HepG2 (cell line): ENCODE measurements around the gene IGF2. TPM values are rescaled to one million over a fixed set of nuclear protein-coding genes. Genes with fewer than 3 reads are reported as not detected.
A peak's percentile ranks its signal among the peaks of the same experiment; 100 is the strongest.

Experiments
- ISL2 ChIP-seq: sonication (generic); formaldehyde crosslinking; IDR thresholded peaks from 2 replicates; pipeline ENCODE4 v1.5.0; 2020; ENCODE audit warnings: missing genetic modification reagents
- KDM6A ChIP-seq: IDR thresholded peaks from 2 replicates; pipeline ENCODE4 v1.6.1; 2016; ENCODE audit warnings: low read depth
- KMT2A ChIP-seq: sonication (generic); formaldehyde crosslinking; IDR thresholded peaks from 2 replicates; pipeline ENCODE4 v1.4.0; 2020; ENCODE audit warnings: missing genetic modification reagents
- PTBP1 ChIP-seq: fragments of 200-400 bp; formaldehyde crosslinking; IDR thresholded peaks from 2 replicates; pipeline ENCODE4 v1.6.1; 2018; ENCODE audit warnings: low read length, low read depth; ENCODE audit not compliant: poor library complexity, severe bottlenecking
- SMAD3 ChIP-seq: sonication (generic); formaldehyde crosslinking; IDR thresholded peaks from 2 replicates; pipeline ENCODE4 v1.4.0; 2020; ENCODE audit warnings: missing genetic modification reagents
- SOX5 ChIP-seq: IDR thresholded peaks from 2 replicates; pipeline ENCODE4 v1.6.1; 2016; ENCODE audit warnings: borderline replicate concordance
- WIZ ChIP-seq: sonication (generic); formaldehyde crosslinking; IDR thresholded peaks from 2 replicates; pipeline ENCODE4 v1.5.1; 2020; ENCODE audit warnings: mild to moderate bottlenecking, missing genetic modification reagents
- ZEB1 ChIP-seq: IDR thresholded peaks from 2 replicates; pipeline ENCODE4 v1.6.1; 2012; ENCODE audit warnings: mild to moderate bottlenecking, low read depth, inconsistent platforms; ENCODE audit not compliant: insufficient replicate concordance
- ZNF550 ChIP-seq: sonication (generic); formaldehyde crosslinking; IDR thresholded peaks from 2 replicates; pipeline ENCODE4 v1.4.0; 2020; ENCODE audit warnings: mild to moderate bottlenecking, missing genetic modification reagents, borderline replicate concordance
- ZNF557 ChIP-seq: sonication (generic); formaldehyde crosslinking; IDR thresholded peaks from 2 replicates; pipeline ENCODE4 v1.4.0; 2020; ENCODE audit warnings: missing genetic modification reagents
- ZNF670 ChIP-seq: sonication (generic); formaldehyde crosslinking; IDR thresholded peaks from 2 replicates; pipeline ENCODE4 v1.8.0; 2022; ENCODE audit warnings: mild to moderate bottlenecking, missing genetic modification reagents, borderline replicate concordance
- ZNF766 ChIP-seq: sonication (generic); formaldehyde crosslinking; IDR thresholded peaks from 2 replicates; pipeline ENCODE4 v1.5.0; 2020; ENCODE audit warnings: missing genetic modification reagents, borderline replicate concordance
- ZNF879 ChIP-seq: sonication (generic); formaldehyde crosslinking; IDR thresholded peaks from 2 replicates; pipeline ENCODE4 v1.8.1; 2023; ENCODE audit warnings: missing genetic modification reagents
- ZSCAN31 ChIP-seq: sonication (generic); formaldehyde crosslinking; IDR thresholded peaks from 2 replicates; pipeline ENCODE4 v1.5.0; 2020; ENCODE audit warnings: low read depth, mild to moderate bottlenecking, missing genetic modification reagents
- ZXDC ChIP-seq: sonication (generic); formaldehyde crosslinking; IDR thresholded peaks from 2 replicates; pipeline ENCODE4 v1.5.0; 2020; ENCODE audit warnings: mild to moderate bottlenecking, missing genetic modification reagents
- polyA plus RNA-seq, 8 experiments: library from polyadenylated mRNA; depleted of rRNA in 3 of 8; stranded (reverse) in 7 of 8; unstranded in 1 of 8; fragments of >200 nt; fragmentation: Illumina TruSeq in 4 of 8; extraction: Trizol in 4 of 8; gene quantifications; 2 replicates each; pipeline versions ENCODE4 v1.2.1 to v1.2.3, GENCODE V29; 2011 to 2016; ENCODE audit warnings: low read depth in 4 of 8, missing spikeins in 1 of 8, mixed read lengths in 1 of 8; ENCODE audit not compliant: insufficient read depth in 1 of 8
- total RNA-seq, 5 experiments: library from RNA; depleted of rRNA; stranded (reverse); fragments of >200 nt; fragmentation: Illumina TruSeq; extraction: Trizol; gene quantifications; 2 replicates each; pipeline ENCODE4 v1.2.3, GENCODE V29; 2016; ENCODE audit warnings: low read depth in 1 of 5
- TF ChIP-seq, protein P1 (sequence below): sonication (generic); formaldehyde crosslinking; IDR thresholded peaks from 2 replicates; pipeline ENCODE4 v1.5.0; 2020; ENCODE audit warnings: mild to moderate bottlenecking, missing genetic modification reagents, borderline replicate concordance
- TF ChIP-seq, protein P2 (sequence below): sonication (generic); formaldehyde crosslinking; IDR thresholded peaks from 2 replicates; pipeline ENCODE4 v1.4.0; 2020; ENCODE audit warnings: mild to moderate bottlenecking, missing genetic modification reagents

Gene IGF2
- total and polyA plus RNA-seq, 2 of the 13 experiments (the other 11 are each of a cell fraction or from before 2014, with no cell fraction given), result 79.1 to 254 TPM

GRCh38 chr11:2097356-2097997, 41.7 kb downstream of the IGF2 start (continued):
- TF ChIP-seq SMAD3 (CRISPR knock-in tag), result no peak
- no peak for TF ChIP-seq WIZ (CRISPR knock-in tag)
- 0 out of 2 replicates have a peak, but pooled peaks have one; percentile 29 for TF ChIP-seq ZXDC
- TF ChIP-seq ISL2 (CRISPR knock-in tag), result peak; percentile 80
- 0 out of 2 replicates have a peak, but pooled peaks have one; percentile 29 for TF ChIP-seq ZSCAN31
- no peak for TF ChIP-seq PTBP1
- TF ChIP-seq, protein P1, sequence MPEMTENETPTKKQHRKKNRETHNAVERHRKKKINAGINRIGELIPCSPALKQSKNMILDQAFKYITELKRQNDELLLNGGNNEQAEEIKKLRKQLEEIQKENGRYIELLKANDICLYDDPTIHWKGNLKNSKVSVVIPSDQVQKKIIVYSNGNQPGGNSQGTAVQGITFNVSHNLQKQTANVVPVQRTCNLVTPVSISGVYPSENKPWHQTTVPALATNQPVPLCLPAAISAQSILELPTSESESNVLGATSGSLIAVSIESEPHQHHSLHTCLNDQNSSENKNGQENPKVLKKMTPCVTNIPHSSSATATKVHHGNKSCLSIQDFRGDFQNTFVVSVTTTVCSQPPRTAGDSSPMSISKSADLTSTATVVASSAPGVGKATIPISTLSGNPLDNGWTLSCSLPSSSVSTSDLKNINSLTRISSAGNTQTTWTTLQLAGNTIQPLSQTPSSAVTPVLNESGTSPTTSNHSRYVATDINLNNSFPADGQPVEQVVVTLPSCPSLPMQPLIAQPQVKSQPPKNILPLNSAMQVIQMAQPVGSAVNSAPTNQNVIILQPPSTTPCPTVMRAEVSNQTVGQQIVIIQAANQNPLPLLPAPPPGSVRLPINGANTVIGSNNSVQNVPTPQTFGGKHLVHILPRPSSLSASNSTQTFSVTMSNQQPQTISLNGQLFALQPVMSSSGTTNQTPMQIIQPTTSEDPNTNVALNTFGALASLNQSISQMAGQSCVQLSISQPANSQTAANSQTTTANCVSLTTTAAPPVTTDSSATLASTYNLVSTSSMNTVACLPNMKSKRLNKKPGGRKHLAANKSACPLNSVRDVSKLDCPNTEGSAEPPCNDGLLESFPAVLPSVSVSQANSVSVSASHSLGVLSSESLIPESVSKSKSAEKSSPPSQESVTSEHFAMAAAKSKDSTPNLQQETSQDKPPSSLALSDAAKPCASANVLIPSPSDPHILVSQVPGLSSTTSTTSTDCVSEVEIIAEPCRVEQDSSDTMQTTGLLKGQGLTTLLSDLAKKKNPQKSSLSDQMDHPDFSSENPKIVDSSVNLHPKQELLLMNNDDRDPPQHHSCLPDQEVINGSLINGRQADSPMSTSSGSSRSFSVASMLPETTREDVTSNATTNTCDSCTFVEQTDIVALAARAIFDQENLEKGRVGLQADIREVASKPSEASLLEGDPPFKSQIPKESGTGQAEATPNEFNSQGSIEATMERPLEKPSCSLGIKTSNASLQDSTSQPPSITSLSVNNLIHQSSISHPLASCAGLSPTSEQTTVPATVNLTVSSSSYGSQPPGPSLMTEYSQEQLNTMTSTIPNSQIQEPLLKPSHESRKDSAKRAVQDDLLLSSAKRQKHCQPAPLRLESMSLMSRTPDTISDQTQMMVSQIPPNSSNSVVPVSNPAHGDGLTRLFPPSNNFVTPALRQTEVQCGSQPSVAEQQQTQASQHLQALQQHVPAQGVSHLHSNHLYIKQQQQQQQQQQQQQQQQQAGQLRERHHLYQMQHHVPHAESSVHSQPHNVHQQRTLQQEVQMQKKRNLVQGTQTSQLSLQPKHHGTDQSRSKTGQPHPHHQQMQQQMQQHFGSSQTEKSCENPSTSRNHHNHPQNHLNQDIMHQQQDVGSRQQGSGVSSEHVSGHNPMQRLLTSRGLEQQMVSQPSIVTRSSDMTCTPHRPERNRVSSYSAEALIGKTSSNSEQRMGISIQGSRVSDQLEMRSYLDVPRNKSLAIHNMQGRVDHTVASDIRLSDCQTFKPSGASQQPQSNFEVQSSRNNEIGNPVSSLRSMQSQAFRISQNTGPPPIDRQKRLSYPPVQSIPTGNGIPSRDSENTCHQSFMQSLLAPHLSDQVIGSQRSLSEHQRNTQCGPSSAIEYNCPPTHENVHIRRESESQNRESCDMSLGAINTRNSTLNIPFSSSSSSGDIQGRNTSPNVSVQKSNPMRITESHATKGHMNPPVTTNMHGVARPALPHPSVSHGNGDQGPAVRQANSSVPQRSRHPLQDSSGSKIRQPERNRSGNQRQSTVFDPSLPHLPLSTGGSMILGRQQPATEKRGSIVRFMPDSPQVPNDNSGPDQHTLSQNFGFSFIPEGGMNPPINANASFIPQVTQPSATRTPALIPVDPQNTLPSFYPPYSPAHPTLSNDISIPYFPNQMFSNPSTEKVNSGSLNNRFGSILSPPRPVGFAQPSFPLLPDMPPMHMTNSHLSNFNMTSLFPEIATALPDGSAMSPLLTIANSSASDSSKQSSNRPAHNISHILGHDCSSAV (CRISPR knock-in tag), result no peak
- no peak; the same call in 1 of the 2 replicates for TF ChIP-seq ZNF670 (CRISPR knock-in tag)
- peak; percentile 47; the same call in 1 of the 2 replicates for TF ChIP-seq KMT2A (CRISPR knock-in tag)
- TF ChIP-seq KDM6A (CRISPR knock-in tag), result peak; percentile 64; the same call in 1 of the 2 replicates
- TF ChIP-seq, protein P2, sequence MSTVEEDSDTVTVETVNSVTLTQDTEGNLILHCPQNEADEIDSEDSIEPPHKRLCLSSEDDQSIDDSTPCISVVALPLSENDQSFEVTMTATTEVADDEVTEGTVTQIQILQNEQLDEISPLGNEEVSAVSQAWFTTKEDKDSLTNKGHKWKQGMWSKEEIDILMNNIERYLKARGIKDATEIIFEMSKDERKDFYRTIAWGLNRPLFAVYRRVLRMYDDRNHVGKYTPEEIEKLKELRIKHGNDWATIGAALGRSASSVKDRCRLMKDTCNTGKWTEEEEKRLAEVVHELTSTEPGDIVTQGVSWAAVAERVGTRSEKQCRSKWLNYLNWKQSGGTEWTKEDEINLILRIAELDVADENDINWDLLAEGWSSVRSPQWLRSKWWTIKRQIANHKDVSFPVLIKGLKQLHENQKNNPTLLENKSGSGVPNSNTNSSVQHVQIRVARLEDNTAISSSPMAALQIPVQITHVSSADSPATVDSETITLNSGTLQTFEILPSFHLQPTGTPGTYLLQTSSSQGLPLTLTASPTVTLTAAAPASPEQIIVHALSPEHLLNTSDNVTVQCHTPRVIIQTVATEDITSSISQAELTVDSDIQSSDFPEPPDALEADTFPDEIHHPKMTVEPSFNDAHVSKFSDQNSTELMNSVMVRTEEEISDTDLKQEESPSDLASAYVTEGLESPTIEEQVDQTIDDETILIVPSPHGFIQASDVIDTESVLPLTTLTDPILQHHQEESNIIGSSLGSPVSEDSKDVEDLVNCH, result no peak
- 0 out of 2 replicates have a peak, but pooled peaks have one; percentile 33 for TF ChIP-seq ZNF766
- TF ChIP-seq ZEB1, result no peak
- no peak for TF ChIP-seq ZNF879 (CRISPR knock-in tag)
- no peak for TF ChIP-seq ZNF557
- peak; percentile 74; the same call in 1 of the 2 replicates for TF ChIP-seq SOX5 (CRISPR knock-in tag)
- TF ChIP-seq ZNF550 (CRISPR knock-in tag), result no peak
